ENCODE data around the gene GNG3. TPM values are rescaled to one million over a fixed set of nuclear protein-coding genes. Genes with fewer than 3 reads are reported as not detected.

GNG3 gene
- total RNA-seq, 1 donor from 2014 or later = not detected

- TF ChIP-seq CTCF (IDR thresholded peaks at IDR 0.05; ENCODE audit: insufficient read depth, low read depth, low read length) (peak; percentile 50), EZH2 (IDR thresholded peaks at IDR 0.05; ENCODE audit: insufficient read depth, low read length) (no peak)
- no peaks in the 10 kb centered on the region for H3K27me3 ChIP-seq (ENCODE audit: insufficient read depth, low read length)
- Mint-ChIP-seq H3K36me3 (ENCODE audit: low read depth, unreplicated experiment) (peaks cover 5% of the 10 kb centered on the region), H3K4me3 (ENCODE audit: unreplicated experiment) (peak overlapping the region; percentile 52), H3K27me3 (ENCODE audit: low read depth, unreplicated experiment) (no peaks in the 10 kb centered on the region), H3K4me1 (ENCODE audit: low read depth, unreplicated experiment) (peaks cover 15% of the 10 kb centered on the region), H3K9me3 (ENCODE audit: unreplicated experiment) (no peaks in the 10 kb centered on the region), H3K27ac (ENCODE audit: unreplicated experiment) (peak overlapping the region; percentile 75)
- no peak overlapping the region for H3K9ac ChIP-seq (ENCODE audit: low read length)
- peaks cover 18% of the 10 kb centered on the region for H3K4me1 ChIP-seq (ENCODE audit: insufficient read depth, low read length)
- H3K36me3 ChIP-seq (ENCODE audit: insufficient read depth, low read length) = peaks cover 8% of the 10 kb centered on the region
- no peak overlapping the region for H3K27ac ChIP-seq (ENCODE audit: low read depth, low read length)
- H2AFZ ChIP-seq (ENCODE audit: low read depth, low read length) = peak overlapping the region; percentile 70
- no peak overlapping the region for H3K4me3 ChIP-seq (ENCODE audit: insufficient read depth, low read depth, low read length)
- no peak overlapping the region for H3K4me2 ChIP-seq (ENCODE audit: low read length)
- FAIRE-seq = no peak
- peaks cover 26% of the 10 kb centered on the region for H3K79me2 ChIP-seq (ENCODE audit: insufficient read depth, low read length)
- peak; percentile 70 for DNase-seq (ENCODE audit: low read depth)
- H3K9me3 ChIP-seq (ENCODE audit: insufficient read depth, low read depth, low read length) = no peaks in the 10 kb centered on the region
- peaks cover 4% of the 10 kb centered on the region for H4K20me1 ChIP-seq (ENCODE audit: insufficient read depth, low read length)
These were observed 26.6 kb upstream of the GNG3 start for GRCh38 chr11:62680825-62681240.

GRCh38 chr11:62682518-62682917, 25.0 kb upstream of the GNG3 start:
- TF ChIP-seq CTCF (IDR thresholded peaks at IDR 0.05; ENCODE audit: insufficient read depth, low read depth, low read length) = no peak
- no peak for TF ChIP-seq EZH2 (IDR thresholded peaks at IDR 0.05; ENCODE audit: insufficient read depth, low read length)
- no peaks in the 10 kb centered on the region for H3K9me3 Mint-ChIP-seq (ENCODE audit: unreplicated experiment)

GRCh38 chr11:62687508-62688396, 19.7 kb upstream of the GNG3 start:
- no peaks in the 10 kb centered on the region for H3K9me3 ChIP-seq (ENCODE audit: insufficient read depth, low read depth, low read length)
- H3K4me2 ChIP-seq (ENCODE audit: low read length) = peak overlapping the region; percentile 73
- H3K27ac ChIP-seq (ENCODE audit: low read depth, low read length) = no peak overlapping the region
- Mint-ChIP-seq H3K4me3 (ENCODE audit: unreplicated experiment) (no peak overlapping the region), H3K36me3 (ENCODE audit: low read depth, unreplicated experiment) (peaks cover 3% of the 10 kb centered on the region), H3K27ac (ENCODE audit: unreplicated experiment) (no peak overlapping the region), H3K27me3 (ENCODE audit: low read depth, unreplicated experiment) (no peaks in the 10 kb centered on the region), H3K4me1 (ENCODE audit: low read depth, unreplicated experiment) (peaks cover 13% of the 10 kb centered on the region), H3K9me3 (ENCODE audit: unreplicated experiment) (no peaks in the 10 kb centered on the region)
- DNase-seq (ENCODE audit: low read depth) (no peak), FAIRE-seq (no peak)
- TF ChIP-seq EZH2 (IDR thresholded peaks at IDR 0.05; ENCODE audit: insufficient read depth, low read length) (peak; percentile 66), CTCF (IDR thresholded peaks at IDR 0.05; ENCODE audit: insufficient read depth, low read depth, low read length) (no peak)
- peak overlapping the region; percentile 73 for H2AFZ ChIP-seq (ENCODE audit: low read depth, low read length)
- H3K27me3 ChIP-seq (ENCODE audit: insufficient read depth, low read length) = peaks cover 3% of the 10 kb centered on the region
- H3K4me1 ChIP-seq (ENCODE audit: insufficient read depth, low read length) = peaks cover 13% of the 10 kb centered on the region
- H3K9ac ChIP-seq (ENCODE audit: low read length) = peak overlapping the region; percentile 23
- no peaks in the 10 kb centered on the region for H4K20me1 ChIP-seq (ENCODE audit: insufficient read depth, low read length)
- peaks cover 10% of the 10 kb centered on the region for H3K36me3 ChIP-seq (ENCODE audit: insufficient read depth, low read length)
- peak overlapping the region; percentile 33 for H3K4me3 ChIP-seq (ENCODE audit: insufficient read depth, low read depth, low read length)
- no peaks in the 10 kb centered on the region for H3K79me2 ChIP-seq (ENCODE audit: insufficient read depth, low read length)

More at GRCh38 chr11:62682518-62682917, 25.0 kb upstream of the GNG3 start:
- no peak overlapping the region for H2AFZ ChIP-seq (ENCODE audit: low read depth, low read length)
- H3K36me3 ChIP-seq (ENCODE audit: insufficient read depth, low read length) = peaks cover 2% of the 10 kb centered on the region
- no peak overlapping the region for H3K4me3 Mint-ChIP-seq (ENCODE audit: unreplicated experiment)
- H3K27me3 Mint-ChIP-seq (ENCODE audit: low read depth, unreplicated experiment) = no peaks in the 10 kb centered on the region
- H3K27ac Mint-ChIP-seq (ENCODE audit: unreplicated experiment) = no peak overlapping the region
- no peak for FAIRE-seq
- H3K27ac ChIP-seq (ENCODE audit: low read depth, low read length) = no peak overlapping the region
- H3K4me2 ChIP-seq (ENCODE audit: low read length) = no peak overlapping the region
- no peak for DNase-seq (ENCODE audit: low read depth)
- no peak overlapping the region for H3K4me3 ChIP-seq (ENCODE audit: insufficient read depth, low read depth, low read length)
- peaks cover 19% of the 10 kb centered on the region for H3K79me2 ChIP-seq (ENCODE audit: insufficient read depth, low read length)
- no peaks in the 10 kb centered on the region for H3K9me3 ChIP-seq (ENCODE audit: insufficient read depth, low read depth, low read length)
- H3K27me3 ChIP-seq (ENCODE audit: insufficient read depth, low read length) = peaks cover 3% of the 10 kb centered on the region
- H3K4me1 Mint-ChIP-seq (ENCODE audit: low read depth, unreplicated experiment) = peaks cover 12% of the 10 kb centered on the region
- no peak overlapping the region for H3K9ac ChIP-seq (ENCODE audit: low read length)
- H3K36me3 Mint-ChIP-seq (ENCODE audit: low read depth, unreplicated experiment) = peaks cover 5% of the 10 kb centered on the region
- H4K20me1 ChIP-seq (ENCODE audit: insufficient read depth, low read length) = peaks cover 4% of the 10 kb centered on the region
- peaks cover 16% of the 10 kb centered on the region for H3K4me1 ChIP-seq (ENCODE audit: insufficient read depth, low read length)

Data from astrocyte (in vitro differentiated cells and primary cell).